ENCODE measurements around the gene OR2D2.

The OR2D2 gene

GRCh38 chr11:6925636-6926207 lies 33.4 kb upstream of the OR2D2 start (continued):
- no peak for TF ChIP-seq SNAI2 (CRISPR knock-in tag; IDR thresholded peaks at IDR 0.05)
- TF ChIP-seq TCF4 (CRISPR knock-in tag; IDR thresholded peaks at IDR 0.05; ENCODE audit: borderline replicate concordance) = no peak
- TF ChIP-seq CREB5 (CRISPR knock-in tag; IDR thresholded peaks at IDR 0.05; ENCODE audit: low read depth) = no peak
- no peak for TF ChIP-seq ESRRG (CRISPR knock-in tag; IDR thresholded peaks at IDR 0.05)

GRCh38 chr11:6925007-6925577 lies 32.8 kb upstream of the OR2D2 start:
- TF ChIP-seq TSHZ2 (CRISPR knock-in tag; IDR thresholded peaks at IDR 0.05) (no peak), ZNF70 (CRISPR knock-in tag; IDR thresholded peaks at IDR 0.05) (no peak), ZNF565 (CRISPR knock-in tag; conservative IDR thresholded peaks at IDR 0.05; ENCODE audit: low read depth) (no peak), RARB (CRISPR knock-in tag; IDR thresholded peaks at IDR 0.05) (no peak), TCF4 (CRISPR knock-in tag; IDR thresholded peaks at IDR 0.05; ENCODE audit: borderline replicate concordance) (no peak), CSDC2 (CRISPR knock-in tag; IDR thresholded peaks at IDR 0.05) (no peak), POU6F1 (CRISPR knock-in tag; IDR thresholded peaks at IDR 0.05; ENCODE audit: borderline replicate concordance, low read depth) (no peak), ISL1 (CRISPR knock-in tag; IDR thresholded peaks at IDR 0.05) (no peak), OSR1 (CRISPR knock-in tag; IDR thresholded peaks at IDR 0.05) (no peak), CREB5 (CRISPR knock-in tag; IDR thresholded peaks at IDR 0.05; ENCODE audit: low read depth) (no peak), SNAI2 (CRISPR knock-in tag; IDR thresholded peaks at IDR 0.05) (no peak)

GRCh38 chr11:6920702-6921101 lies 28.4 kb upstream of the OR2D2 start, which contains the start of gene OR2D3:
OR2D3 (plus strand) TSS chr11:6921002; CDS start chr11:6921002, 0 bp downstream.
- no peak for ATAC-seq
- TF ChIP-seq TSHZ2 (CRISPR knock-in tag; IDR thresholded peaks at IDR 0.05) (no peak), ARNTL (CRISPR knock-in tag; IDR thresholded peaks at IDR 0.05; ENCODE audit: borderline replicate concordance, low read depth) (no peak), ZC3H10 (CRISPR knock-in tag; IDR thresholded peaks at IDR 0.05) (no peak), SNAI2 (CRISPR knock-in tag; IDR thresholded peaks at IDR 0.05) (no peak), ZNF70 (CRISPR knock-in tag; IDR thresholded peaks at IDR 0.05) (no peak)

More at GRCh38 chr11:6925007-6925577, 32.8 kb upstream of the OR2D2 start:
- no peak for ATAC-seq

GRCh38 chr11:6919698-6920097 lies 27.4 kb upstream of the OR2D2 start:
- no peak for TF ChIP-seq ISL1 (CRISPR knock-in tag; IDR thresholded peaks at IDR 0.05)
- no peak for TF ChIP-seq BACH2 (CRISPR knock-in tag; IDR thresholded peaks at IDR 0.05; ENCODE audit: borderline replicate concordance)
- no peak for TF ChIP-seq SNAI2 (CRISPR knock-in tag; IDR thresholded peaks at IDR 0.05)
- no peak for TF ChIP-seq PPARA (CRISPR knock-in tag; IDR thresholded peaks at IDR 0.05; ENCODE audit: borderline replicate concordance)
- TF ChIP-seq ZC3H10 (CRISPR knock-in tag; IDR thresholded peaks at IDR 0.05) = no peak
- no peak for TF ChIP-seq RARB (CRISPR knock-in tag; IDR thresholded peaks at IDR 0.05)
- TF ChIP-seq CREB5 (CRISPR knock-in tag; IDR thresholded peaks at IDR 0.05; ENCODE audit: low read depth) = no peak
- TF ChIP-seq ZNF8 (CRISPR knock-in tag; IDR thresholded peaks at IDR 0.05) = no peak
- TF ChIP-seq PATZ1 (CRISPR knock-in tag; IDR thresholded peaks at IDR 0.05; ENCODE audit: borderline replicate concordance) = no peak
- TF ChIP-seq TCF4 (CRISPR knock-in tag; IDR thresholded peaks at IDR 0.05; ENCODE audit: borderline replicate concordance) = no peak
- no peak for TF ChIP-seq CSRNP3 (CRISPR knock-in tag; IDR thresholded peaks at IDR 0.05)
- no peak for ATAC-seq
